GM19099 (cell line): ENCODE results near the gene CACNA2D3.

ENCODE experiments used
- POLR2A ChIP-seq: IDR thresholded peaks from 3 replicates; pipeline ENCODE4 v1.6.1; 2011; ENCODE audit warnings: low read depth; ENCODE audit not compliant: insufficient read length; ENCODE audit errors: extremely low read depth

The CACNA2D3 gene

GRCh38 chr3:54358316-54358715, 236.0 kb downstream of the CACNA2D3 start:
- TF ChIP-seq POLR2A = no peak

- no peak for TF ChIP-seq POLR2A
Observed at GRCh38 chr3:54358969-54359694, 236.8 kb downstream of the CACNA2D3 start.

- no peak for TF ChIP-seq POLR2A
Observed at GRCh38 chr3:54360320-54360719, 238.0 kb downstream of the CACNA2D3 start.

- no peak for TF ChIP-seq POLR2A
Observed at GRCh38 chr3:54361746-54362283, 239.5 kb downstream of the CACNA2D3 start.

- TF ChIP-seq POLR2A = no peak
Observed at GRCh38 chr3:54366007-54366750, 243.8 kb downstream of the CACNA2D3 start.

- no peak for TF ChIP-seq POLR2A
Observed at GRCh38 chr3:54366839-54367238, 244.5 kb downstream of the CACNA2D3 start.

- TF ChIP-seq POLR2A = no peak
Observed at GRCh38 chr3:54372232-54372631, 249.9 kb downstream of the CACNA2D3 start.

GRCh38 chr3:54374214-54374852, 252.0 kb downstream of the CACNA2D3 start:
- no peak for TF ChIP-seq POLR2A

GRCh38 chr3:54376142-54376807, 253.9 kb downstream of the CACNA2D3 start:
- no peak for TF ChIP-seq POLR2A

GRCh38 chr3:54376939-54377578, 254.7 kb downstream of the CACNA2D3 start:
- TF ChIP-seq POLR2A = no peak

- TF ChIP-seq POLR2A = no peak
Observed at GRCh38 chr3:54378184-54378583, 255.8 kb downstream of the CACNA2D3 start.

- no peak for TF ChIP-seq POLR2A
Observed at GRCh38 chr3:54384279-54384678, 261.9 kb downstream of the CACNA2D3 start.

GRCh38 chr3:54390582-54390981, 268.2 kb downstream of the CACNA2D3 start:
- TF ChIP-seq POLR2A = no peak

GRCh38 chr3:54393150-54393549, 270.8 kb downstream of the CACNA2D3 start:
- no peak for TF ChIP-seq POLR2A
